Glomerular visceral epithelial cell (primary cell): Measurements from ENCODE around the gene TBATA.

ENCODE experiments used
- DNase-seq: peaks from one replicate; pipeline ENCODE4 v3.0.0-alpha.2; 2016; ENCODE audit errors: extremely low spot score

Gene TBATA

GRCh38 chr10:70807556-70807955 lies 22.4 kb upstream of the TBATA start:
- no peak for DNase-seq

- no peak for DNase-seq
Observed at GRCh38 chr10:70806841-70807240, 21.7 kb upstream of the TBATA start.

GRCh38 chr10:70805619-70806215 lies 20.5 kb upstream of the TBATA start:
- DNase-seq, result no peak

GRCh38 chr10:70804421-70804808 lies 19.2 kb upstream of the TBATA start:
- DNase-seq, result no peak

GRCh38 chr10:70803775-70804420 lies 18.7 kb upstream of the TBATA start:
- DNase-seq, result no peak

GRCh38 chr10:70801854-70802253 lies 16.7 kb upstream of the TBATA start:
- DNase-seq, result no peak

- peak; percentile 12 for DNase-seq
Observed at GRCh38 chr10:70799124-70799523, 13.9 kb upstream of the TBATA start.

- DNase-seq, result no peak
Observed at GRCh38 chr10:70797840-70798239, 12.7 kb upstream of the TBATA start.

GRCh38 chr10:70795613-70796012 lies 10.4 kb upstream of the TBATA start:
- no peak for DNase-seq

GRCh38 chr10:70791386-70792039 lies 6.3 kb upstream of the TBATA start:
- no peak for DNase-seq

GRCh38 chr10:70786799-70787415 lies 1.7 kb upstream of the TBATA start:
- peak; percentile 25 for DNase-seq

- peak; percentile 22 for DNase-seq
Observed at GRCh38 chr10:70784471-70784870, 706 bp downstream of the TBATA start.

- DNase-seq, result no peak
Observed at GRCh38 chr10:70784016-70784415, 1.2 kb downstream of the TBATA start.

GRCh38 chr10:70782746-70783680 lies 2.2 kb downstream of the TBATA start:
- DNase-seq, result no peak

GRCh38 chr10:70782086-70782745 lies 3.0 kb downstream of the TBATA start:
- DNase-seq, result no peak

- no peak for DNase-seq
Observed at GRCh38 chr10:70781461-70782051, 3.6 kb downstream of the TBATA start.

GRCh38 chr10:70780772-70781171 lies 4.4 kb downstream of the TBATA start:
- no peak for DNase-seq

- DNase-seq, result no peak
Observed at GRCh38 chr10:70780370-70780760, 4.8 kb downstream of the TBATA start.

GRCh38 chr10:70779511-70780369 lies 5.4 kb downstream of the TBATA start:
- no peak for DNase-seq

- no peak for DNase-seq
Observed at GRCh38 chr10:70779088-70779487, 6.1 kb downstream of the TBATA start.
